Left colon (tissue), 2 donors: ENCODE data around the gene C12orf42. TPM values are rescaled to one million over a fixed set of nuclear protein-coding genes. Genes with fewer than 3 reads are reported as not detected.
"Not testable (repeated sequence)": the region's sequence is repeated elsewhere in the genome, so short reads cannot be mapped to it uniquely, and the experiment has no call there.

Source experiments
- ATAC-seq: fragments of 200-7000 bp; cut with Tn5 transposase; one replicate; pipeline ENCODE4 v1.9.1; 2020; ENCODE audit warnings: mild to moderate bottlenecking, moderate library complexity
- DNase-seq, 2 donors: peaks; one replicate each; pipeline ENCODE4 v3.0.0-alpha.2; 2020
- intact Hi-C, 2 donors: fragments of 100-400 bp; cut with DNase I in 1 of 2; cut with micrococcal nuclease in 1 of 2; formaldehyde crosslinking; loops; one replicate each; pipeline versions ENCODE4 v1.11.2 to v1.14.0; 2022; cut with DNase I, micrococcal nuclease
- total RNA-seq, 2 donors: library from RNA; stranded (reverse); fragmentation: NEBNext Ultra II Directional; extraction: Animal tissue kit (Norgen Biotek cat#: 25700); gene quantifications; one replicate each; pipeline ENCODE4 v1.2.1, GENCODE V29; 2021
- donor health status: DM: no; HTN: no; CAD: no.
- donor health status: DM: yes; HTN: yes; CAD: no.

The C12orf42 gene
- total RNA-seq, 2 donors from 2014 or later = not detected

- ATAC-seq = peak; percentile 16
- DNase-seq, intact Hi-C loops: not testable (repeated sequence)
These were observed 61.3 kb downstream of the C12orf42 start for GRCh38 chr12:103434165-103435105.

DNA sequence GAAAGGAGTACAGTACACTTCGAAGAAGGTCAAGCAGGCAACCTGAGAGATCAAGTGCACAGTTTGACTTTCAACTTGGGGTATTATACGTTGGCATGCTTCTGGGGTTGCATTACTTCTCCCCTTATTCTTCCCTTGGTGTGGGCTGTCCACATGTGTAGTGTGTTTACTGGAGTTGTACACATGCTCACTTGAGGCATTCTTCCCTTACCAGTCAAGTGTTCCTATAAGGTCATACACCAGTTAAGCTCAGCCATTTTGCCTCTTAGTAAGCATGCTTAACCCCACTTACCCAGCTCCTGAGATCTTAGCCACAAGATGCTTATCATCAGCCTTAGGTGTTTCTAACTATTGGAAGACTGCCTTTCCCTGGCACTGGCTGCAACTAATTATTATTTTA, 63.8 kb downstream of the C12orf42 start:
- ATAC-seq (no peak), DNase-seq (no peak)
- intact Hi-C loops = no loop called here

DNA sequence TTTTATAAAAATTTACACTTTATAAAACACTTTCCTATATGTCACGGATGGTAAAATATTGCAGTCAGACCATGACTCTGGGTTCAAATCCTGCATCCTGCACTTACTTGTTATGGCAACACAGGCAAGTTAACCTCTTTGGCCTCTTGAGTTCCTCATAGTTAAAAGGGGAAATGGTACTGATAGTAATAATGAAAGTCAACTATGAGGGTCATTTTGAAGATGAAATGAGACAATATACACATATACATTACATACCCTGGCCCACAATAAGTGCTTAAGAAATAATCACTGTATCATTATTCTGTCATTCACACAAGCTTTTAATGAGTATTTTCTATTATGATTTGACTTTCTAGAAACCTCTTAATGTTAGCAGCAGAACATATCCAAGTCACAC, 64.4 kb downstream of the C12orf42 start:
- ATAC-seq = no peak

GRCh38 chr12:103425674-103426073, 70.1 kb downstream of the C12orf42 start:
- intact Hi-C loops, DNase-seq, ATAC-seq: not testable (repeated sequence)

More for the DNA sequence above, 64.4 kb downstream of the C12orf42 start:
- intact Hi-C loops = no loop called here
- no peak for DNase-seq

DNA sequence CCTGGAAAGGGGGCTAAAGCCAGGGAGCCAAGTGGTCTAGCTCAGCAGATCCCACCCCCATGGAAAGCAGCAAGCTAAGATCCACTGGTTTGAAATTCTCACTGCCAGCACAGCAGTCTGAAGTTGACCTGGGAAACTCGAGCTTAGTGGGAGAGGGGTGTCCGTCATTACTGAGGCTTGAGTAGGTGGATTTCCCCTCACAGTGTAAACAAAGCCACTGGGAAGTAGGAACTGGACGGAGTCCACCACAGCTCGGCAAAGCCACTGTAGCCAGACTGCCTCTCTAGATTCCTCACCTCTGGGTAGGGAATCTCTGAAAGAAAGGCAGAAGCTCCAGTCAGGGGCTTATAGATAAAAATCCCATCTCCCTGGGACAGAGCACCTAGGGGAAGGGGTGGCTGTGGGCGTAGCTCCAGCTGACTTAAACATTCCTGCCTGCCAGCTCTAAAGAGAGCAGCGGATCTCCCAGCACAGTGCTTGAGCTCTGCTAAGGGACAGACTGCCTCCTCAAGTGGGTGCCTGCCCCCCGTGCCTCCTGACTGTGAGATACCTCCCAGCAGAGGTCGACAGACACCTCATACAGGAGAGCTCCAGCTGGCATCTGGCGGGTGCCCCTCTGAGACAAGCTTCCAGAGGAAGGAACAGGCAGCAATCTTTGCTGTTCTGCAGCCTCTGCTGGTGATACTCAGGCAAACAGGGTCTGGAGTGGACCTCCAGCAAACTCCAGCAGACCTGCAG, 70.8 kb downstream of the C12orf42 start:
- intact Hi-C loops, ATAC-seq, DNase-seq: not testable (repeated sequence)

- ATAC-seq = no peak
- intact Hi-C loops = no loop called here
- DNase-seq = no peak
These were observed 72.3 kb downstream of the C12orf42 start for GRCh38 chr12:103423516-103423910.

- intact Hi-C loops = no loop called here
- no peak for DNase-seq
- no peak for ATAC-seq
These were observed 72.8 kb downstream of the C12orf42 start for GRCh38 chr12:103422746-103423515.

DNA sequence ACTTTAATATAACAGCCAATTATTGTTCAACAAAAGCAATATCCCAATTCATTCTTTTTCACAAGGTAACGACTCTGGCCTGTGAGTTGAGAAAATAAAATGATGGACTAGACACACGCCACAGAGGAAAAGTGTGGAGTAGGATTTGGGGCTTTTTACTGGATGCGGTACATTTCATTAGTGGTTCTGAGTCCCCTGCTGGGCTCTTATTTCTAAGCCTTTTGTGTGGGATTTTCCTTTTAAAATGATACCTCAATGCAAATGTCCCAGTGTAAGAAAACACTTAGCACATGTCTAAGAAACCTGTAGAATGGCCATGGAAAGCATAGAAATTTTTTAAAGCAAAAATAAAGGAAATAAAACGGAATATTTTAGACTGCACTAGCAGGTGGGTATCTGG, 73.4 kb downstream of the C12orf42 start:
- DNase-seq = no peak
- intact Hi-C loops = no loop called here
- ATAC-seq = no peak

- intact Hi-C loops = no loop called here
- DNase-seq (no peak), ATAC-seq (no peak)
These were observed 74.4 kb downstream of the C12orf42 start for GRCh38 chr12:103421402-103421801.

- intact Hi-C loops = no loop called here
- DNase-seq (no peak), ATAC-seq (no peak)
These were observed 80.1 kb downstream of the C12orf42 start for GRCh38 chr12:103415681-103416080.

DNA sequence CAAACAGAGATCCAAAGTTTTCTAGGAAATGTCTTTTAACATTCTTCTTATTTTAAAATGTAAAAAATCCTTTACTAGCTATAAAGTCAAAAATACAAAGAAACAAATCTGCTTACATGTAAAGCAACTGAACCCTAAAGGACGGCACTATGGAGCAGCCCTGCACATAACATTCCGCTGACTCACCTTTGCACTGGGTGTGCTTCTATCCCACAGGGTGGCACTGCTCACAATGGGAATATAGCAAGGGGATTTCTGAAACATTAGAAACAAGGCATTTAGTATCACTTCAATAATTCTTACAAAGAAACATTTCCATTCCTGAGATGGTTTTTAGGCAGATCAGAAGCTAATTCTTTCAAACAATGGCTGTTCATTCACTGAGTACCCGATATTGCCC, 94.3 kb downstream of the C12orf42 start:
- DNase-seq (no peak), ATAC-seq (no peak)
- intact Hi-C loops = no loop called here

DNA sequence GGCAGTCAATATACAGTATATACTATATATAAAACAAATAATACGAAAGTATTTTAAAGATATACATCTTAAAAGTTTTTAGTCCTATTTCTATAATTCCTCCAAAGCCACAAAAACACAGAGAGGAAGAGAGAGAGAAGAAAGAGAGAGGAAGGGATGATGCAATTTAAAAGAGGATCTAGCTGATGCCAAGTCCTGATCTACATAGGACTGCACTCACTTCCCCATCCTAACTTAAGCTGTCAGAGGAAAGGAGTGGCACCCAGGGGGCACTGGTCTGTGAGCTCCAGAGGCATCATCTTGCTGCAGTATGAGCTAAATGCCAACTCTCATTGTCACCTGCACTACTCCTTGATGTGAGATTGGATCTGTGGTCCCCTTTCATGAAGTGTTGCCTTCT, 95.8 kb downstream of the C12orf42 start:
- no peak for DNase-seq
- intact Hi-C loops = no loop called here
- ATAC-seq = no peak

DNA sequence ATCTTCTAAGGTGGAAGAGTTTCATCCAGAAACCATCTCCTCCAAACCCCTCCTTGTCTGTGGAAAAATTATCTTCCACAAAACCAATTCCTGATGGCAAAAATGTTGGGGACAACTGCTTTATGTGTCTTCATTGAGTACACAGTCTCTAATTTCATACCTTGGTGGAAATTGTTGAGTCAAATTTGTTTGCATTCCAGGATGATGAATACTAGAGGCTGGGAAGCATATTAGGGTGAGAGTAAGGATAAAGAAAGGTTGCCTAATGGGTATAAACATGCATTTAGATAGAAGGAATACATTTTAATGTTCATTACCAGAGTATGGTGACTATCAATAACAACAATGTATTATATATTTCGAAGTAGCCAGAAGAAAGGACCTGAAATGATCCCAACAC, 98.2 kb downstream of the C12orf42 start:
- intact Hi-C loops = no loop called here
- DNase-seq (no peak), ATAC-seq (no peak)

GRCh38 chr12:103392722-103393121, 103.0 kb downstream of the C12orf42 start:
- intact Hi-C loops = no loop called here
- ATAC-seq = no peak
- no peak for DNase-seq

GRCh38 chr12:103391103-103391502, 104.7 kb downstream of the C12orf42 start:
- ATAC-seq (no peak), DNase-seq (no peak)
- intact Hi-C loops = no loop called here

DNA sequence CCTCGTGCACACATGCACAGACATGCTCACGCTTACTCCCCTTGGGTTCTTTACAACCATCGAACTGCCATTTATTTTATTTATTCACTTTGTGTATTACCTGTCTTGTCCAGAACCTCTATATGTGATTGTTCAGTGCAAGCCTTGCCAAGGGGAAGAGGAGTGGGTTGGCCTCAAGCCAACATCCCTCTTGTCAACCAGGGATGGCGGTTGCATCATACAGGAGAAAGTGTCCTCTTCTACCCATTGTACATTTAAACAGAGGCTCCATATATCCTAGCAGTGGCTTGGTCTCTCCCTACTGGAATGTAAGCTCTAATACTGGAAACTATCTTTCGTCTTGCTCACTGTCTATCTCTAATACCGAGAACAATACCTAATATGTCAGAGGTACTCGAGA, 108.4 kb downstream of the C12orf42 start:
- ATAC-seq = no peak
- intact Hi-C loops = no loop called here

GRCh38 chr12:103386451-103386850, 109.3 kb downstream of the C12orf42 start:
- intact Hi-C loops = no loop called here
- ATAC-seq = no peak
- DNase-seq = no peak

More for the DNA sequence above, 108.4 kb downstream of the C12orf42 start:
- no peak for DNase-seq

DNA sequence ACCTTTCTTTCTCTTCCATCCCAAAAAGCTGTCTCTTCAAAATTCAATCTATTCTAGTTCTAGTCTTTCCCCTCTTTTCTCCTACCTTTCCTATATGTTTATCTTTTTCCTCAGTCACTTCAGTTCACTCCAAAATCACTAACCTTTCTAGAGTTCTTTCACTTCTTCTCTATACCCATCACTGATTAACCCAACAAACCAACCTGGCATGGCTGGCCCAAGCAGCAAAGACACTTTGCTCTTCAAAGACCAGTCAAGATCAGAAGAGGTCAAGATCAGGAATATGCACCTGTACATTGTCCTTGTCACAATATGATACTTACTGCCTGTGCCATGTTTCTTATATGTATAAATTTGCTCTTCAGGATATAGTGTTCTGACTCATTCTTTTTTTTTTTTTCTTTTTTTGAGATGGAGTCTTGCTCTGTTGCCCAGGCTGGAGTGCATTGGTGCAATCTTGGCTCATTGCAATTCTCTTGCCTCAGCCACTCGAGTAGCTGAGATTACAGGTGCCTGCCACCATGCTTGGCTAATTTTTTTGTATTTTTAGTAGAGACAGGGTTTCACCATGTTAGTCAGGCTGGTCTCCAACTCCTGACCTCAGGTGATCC, 112.9 kb downstream of the C12orf42 start:
- DNase-seq (no peak), ATAC-seq (no peak)
- intact Hi-C loops = no loop called here

- no peak for ATAC-seq
- intact Hi-C loops = no loop called here
These were observed 113.6 kb downstream of the C12orf42 start for GRCh38 chr12:103382119-103382518.

More at GRCh38 chr12:103382119-103382518, 113.6 kb downstream of the C12orf42 start:
- DNase-seq = no peak
